GM19328 (cell line): ENCODE measurements around the gene MIDN.

Experiments used
- ATAC-seq: cut with Tn5 transposase; IDR thresholded peaks from one replicate; pipeline ENCODE4 v1.9.1; 2021; ENCODE audit warnings: mild to moderate bottlenecking, moderate library complexity; ENCODE audit not compliant: unreplicated experiment

Gene MIDN

DNA sequence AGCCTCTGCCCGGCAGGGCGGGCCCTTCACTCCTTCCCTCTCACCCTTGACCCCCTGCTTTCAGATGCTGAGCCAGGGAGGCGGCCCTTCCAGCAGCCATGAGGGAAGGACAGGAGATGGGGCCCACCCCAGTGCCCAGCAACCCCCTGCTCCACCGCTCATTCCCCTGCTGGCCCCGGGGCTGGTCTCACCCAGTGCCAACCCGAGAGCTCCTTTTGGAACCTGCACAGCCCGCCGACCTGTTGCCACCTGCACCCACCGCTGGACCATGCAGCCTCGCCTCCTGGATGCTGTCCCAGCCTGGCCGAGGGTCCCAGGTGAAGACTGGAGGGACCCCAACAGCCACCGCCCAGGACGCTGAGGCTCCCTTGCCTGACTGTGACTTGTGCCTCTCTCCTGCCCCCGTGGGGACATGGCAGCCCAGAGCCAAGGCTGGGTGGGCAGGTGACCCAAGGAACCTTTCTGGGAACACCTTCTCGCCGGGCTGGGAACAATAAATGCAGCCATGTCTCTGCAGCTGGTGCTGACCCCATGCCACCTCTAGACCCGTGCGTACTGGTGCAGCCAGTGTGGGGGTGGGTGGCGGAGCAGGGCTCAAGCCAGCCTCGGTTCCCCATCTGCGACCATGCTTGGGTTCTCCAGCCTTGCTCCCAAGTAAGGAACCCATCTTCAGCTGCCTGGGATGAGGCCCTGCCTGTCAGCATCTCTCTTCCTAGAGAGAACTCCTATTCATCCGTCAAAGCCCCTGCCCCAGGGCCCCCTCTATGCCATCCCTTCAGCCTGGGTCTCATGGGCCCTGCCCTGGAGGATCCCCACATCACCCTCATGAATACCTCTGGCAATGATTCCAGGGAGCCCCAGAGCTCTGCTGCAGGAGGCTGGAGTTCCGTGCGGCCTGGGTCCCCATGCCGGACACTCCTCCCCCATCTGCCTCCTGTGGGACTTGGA lies 30.6 kb downstream of the MIDN start:
- ATAC-seq = no peak

DNA sequence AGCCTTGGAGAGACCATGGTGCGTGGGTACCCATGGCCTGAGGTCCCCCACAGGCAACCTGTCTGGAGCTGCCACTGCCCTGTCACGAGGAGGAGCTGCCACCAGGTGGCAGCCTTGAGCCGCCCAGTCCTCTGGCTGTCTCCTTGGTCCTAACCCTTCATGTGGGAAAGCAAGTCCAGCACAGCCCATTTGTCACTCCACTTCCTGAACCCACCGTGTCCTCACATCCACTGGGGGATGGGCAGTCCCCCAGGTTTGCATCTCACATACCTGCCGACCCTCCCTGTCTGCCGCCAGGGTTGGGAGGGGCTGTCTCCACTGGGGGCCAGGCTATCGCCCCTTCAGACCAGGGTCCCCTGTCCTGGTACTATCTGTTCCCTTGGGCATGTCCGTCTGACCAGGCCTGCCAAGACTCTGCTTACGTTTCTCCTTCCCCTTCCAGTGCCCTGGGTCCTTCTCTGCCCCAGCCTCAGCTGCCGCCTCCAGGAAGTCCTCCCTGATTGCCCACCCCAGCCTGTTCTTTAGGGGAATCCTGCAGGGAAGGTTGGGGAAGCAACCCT lies 31.5 kb downstream of the MIDN start:
- ATAC-seq = no peak

DNA sequence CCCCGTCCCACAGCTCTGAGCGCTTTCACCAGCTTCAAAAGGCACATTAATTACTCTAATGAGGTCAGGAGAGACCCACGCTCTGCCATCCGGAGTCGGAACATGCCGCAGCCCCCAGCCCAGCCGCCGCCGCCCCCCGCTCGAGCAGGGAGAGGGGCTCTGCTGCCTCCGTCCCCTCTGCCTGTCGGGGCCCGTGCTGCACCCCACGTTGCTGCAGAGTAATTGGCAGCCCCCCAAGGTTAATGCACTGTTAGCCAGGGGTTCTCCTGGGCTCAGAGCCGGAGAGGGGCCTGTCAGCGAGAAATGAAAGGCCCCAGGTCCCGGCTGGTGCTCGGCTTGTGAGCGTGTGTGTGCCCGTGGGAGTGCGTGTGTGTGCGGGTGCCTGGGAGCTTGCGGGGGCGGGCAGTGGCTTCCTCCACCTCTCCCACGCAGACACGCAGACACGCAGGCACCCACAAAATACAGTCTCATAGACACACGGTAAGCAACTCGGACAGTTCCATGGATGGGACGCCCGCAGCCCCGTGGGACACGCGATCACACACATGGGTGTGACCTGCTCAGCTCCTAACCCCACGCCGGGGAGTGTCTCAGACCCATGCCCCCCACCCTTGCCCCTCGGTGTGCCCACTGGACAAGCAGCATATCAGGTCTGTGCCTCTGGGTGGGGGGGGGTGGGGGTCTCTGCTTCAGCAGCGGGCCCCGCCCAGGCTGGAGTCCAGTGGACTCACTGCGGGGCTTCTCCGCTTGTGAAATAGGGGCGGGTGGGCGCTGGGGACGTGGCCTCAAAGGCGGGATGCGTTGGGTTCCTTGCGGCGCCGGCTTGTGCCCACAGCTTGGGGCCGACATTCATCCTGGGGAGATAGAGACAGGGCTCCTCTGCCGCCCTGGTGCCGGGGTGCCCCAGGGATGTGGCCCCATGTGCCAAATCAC lies 32.5 kb downstream of the MIDN start:
- ATAC-seq = no peak

DNA sequence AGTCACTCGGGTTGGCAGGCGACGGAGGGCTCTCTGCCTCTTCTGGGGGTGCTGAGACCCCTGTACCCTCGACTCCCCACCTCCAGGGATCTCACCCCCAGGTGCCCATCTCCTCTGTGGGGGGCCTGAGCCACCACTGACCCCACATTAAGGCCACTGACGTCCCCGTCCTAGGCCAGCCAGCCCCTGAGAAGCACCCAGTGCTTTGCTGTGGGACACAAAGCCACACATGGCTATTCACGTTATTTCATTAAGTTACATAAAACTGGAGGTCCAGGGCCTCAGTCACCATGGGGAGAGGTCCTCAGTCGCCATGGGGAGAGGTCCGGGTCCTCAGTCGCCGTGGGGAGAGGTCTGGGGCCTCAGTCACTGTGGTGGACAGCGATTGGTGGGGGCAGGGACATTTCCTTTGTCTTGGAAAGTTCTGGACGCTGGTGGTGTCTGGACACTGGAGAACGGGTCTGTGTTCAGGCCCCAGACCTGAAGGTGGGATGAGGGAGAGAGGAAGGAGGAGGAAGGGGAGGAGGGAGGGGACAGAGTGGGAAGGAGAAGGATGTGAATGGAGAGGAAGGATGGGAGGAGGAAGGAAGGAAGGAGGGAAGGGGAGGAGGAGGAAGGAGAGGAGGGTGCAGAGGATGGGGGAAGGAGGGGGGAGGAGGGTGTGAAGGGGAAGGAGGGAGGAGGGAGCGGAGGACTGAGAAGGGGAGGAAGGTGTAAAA lies 33.3 kb downstream of the MIDN start:
- no peak for ATAC-seq

DNA sequence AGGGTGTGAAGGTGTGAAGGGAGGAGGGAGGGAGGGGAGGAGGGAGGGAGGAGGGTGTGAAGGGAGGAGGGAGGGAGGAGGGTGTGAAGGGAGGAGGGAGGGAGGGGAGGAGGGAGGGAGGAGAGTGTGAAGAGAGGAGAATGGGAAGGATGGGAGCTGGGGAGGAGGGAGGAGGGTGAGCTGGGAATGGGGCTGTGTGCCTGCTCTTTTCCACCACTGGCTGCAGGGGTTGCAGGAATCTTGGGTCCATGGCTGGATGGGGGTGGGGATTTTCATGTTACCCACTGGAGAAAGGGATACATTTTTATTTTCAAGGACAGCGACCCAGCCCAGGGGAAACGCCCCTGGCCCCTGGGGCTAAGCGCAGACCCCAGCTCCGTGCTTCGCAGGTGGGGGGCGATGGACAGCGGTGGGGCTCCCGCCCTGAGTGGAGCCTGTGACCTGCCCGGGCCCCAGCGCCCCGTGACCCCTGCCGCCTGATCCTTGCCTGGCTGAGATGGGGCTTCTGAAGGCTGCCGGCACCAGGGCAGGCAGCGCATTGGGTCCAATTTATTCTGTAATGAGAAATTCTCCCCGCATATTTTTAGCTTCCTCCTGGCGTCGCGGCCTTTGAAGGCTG lies 34.3 kb downstream of the MIDN start:
- no peak for ATAC-seq

DNA sequence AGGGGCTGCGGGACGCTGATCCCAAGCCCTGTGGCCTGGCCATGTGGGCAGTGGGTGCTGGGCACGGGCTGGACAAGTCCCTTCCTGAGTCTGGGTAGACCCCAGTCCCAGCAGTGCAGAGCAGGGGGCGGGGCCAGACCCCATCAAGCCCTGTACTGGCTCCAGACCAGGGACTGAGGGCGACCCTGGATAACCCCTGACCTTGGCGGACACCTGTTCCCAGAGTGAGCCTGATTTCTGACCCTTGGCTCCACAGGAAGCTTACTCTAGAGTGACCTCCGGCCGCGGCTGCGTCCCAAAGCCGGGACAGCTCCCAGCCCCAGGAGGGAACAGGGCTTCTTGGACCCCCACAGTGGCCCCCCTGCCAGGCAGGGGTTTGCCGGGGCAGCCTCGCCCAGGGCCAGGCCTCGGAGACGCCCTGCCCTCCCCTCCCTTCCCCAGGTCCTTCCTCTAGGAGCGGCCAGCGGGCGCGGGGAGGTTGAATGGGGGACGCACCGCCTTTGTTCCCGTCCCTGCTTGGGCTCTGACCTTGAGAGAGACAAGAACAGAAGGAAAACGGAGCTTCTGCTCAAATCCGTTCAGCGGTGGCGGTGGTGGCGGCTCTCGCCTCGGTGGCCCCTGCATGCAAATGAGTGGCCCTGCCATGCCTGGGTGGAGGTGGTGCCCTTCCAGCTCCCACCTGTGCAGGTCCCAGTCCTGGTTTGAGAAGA lies 35.0 kb downstream of the MIDN start:
- no peak for ATAC-seq

DNA sequence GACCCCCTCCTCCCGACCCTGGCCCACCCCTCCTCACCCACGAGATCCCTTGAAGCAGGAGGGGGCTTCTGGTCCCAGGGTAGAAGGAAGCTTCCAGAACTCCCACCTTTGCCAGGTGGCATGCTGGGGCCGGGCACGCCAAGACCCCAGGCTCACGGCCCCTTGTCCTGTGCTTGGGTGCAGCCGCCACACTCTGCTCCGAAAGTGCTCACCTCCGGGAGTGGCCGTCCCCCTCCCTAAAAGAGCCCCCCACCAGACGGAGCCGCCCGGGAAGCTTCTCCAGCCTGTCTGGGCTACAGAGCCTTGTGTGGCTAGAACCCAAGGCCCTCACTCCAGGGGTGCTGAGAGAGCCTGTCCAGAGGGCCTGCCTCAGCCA lies 35.5 kb downstream of the MIDN start:
- no peak for ATAC-seq

DNA sequence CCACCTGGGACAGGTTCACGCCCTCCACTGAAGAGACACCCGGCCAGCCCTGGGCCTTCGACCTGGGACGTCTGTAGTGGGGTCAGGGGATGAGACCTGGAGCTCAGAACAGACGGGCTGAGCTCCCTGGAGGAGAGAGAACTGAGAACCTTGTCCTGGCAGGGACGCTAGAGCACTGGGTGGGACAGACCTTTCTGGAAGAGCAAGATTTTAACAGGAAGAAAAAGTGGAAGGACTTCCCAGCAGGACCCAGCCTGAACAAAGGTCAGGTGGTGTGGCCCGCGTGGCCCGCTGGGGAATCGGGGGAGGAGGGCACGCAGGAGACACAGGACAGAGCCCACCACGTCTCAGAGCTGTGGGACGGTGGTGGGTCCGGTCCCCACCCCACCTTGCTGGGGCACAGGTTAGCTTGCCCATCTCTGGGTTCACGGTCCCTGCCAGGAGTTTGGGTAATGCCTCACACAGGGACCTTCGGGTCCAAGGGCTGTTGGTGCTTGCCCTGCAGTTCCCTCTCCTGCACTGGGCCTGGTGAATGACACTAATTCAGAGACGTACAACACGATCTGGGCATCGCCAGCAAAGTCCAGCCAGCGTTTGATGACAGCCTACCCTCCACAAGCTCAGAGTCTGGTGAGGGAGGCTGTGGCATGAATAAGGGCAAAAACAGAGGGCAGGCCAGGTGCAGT lies 36.1 kb downstream of the MIDN start:
- no peak for ATAC-seq

DNA sequence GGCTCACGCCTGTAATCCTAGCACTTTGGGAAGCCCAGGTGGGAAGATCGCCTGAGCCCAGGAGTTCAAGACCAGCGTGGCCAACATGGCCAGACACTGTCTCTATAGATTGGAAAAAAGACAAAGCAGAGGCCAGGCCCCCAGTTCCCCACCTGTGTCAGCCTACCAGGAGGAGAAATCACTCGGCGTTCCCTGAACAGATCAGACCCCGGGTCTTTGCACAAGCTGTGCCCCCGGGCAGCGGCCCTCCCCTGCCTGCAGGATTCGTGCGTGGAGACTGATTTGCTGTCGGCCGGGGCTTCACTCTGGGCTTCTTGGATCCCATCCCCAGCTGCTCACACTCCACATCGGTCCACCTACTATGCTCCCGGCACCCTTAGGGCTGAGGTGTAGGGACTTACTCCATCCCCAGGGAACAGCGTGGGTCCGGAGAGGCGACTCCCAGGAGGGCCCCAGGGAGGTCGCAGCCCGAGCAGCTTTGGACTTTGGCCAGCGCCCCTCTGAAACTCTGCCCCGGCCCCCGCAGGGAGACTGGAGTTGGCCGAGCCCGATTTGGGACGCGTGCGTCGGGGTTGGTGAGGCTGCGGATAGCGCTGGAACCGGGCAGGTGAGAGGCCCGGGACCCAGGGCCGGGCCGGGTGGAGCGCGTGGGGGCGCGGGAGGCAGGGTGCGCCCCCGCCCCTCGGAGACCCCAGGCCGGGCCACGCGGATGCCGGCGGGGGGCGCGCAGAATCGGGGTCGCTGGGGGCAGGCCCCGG lies 36.8 kb downstream of the MIDN start:
- no peak for ATAC-seq

DNA sequence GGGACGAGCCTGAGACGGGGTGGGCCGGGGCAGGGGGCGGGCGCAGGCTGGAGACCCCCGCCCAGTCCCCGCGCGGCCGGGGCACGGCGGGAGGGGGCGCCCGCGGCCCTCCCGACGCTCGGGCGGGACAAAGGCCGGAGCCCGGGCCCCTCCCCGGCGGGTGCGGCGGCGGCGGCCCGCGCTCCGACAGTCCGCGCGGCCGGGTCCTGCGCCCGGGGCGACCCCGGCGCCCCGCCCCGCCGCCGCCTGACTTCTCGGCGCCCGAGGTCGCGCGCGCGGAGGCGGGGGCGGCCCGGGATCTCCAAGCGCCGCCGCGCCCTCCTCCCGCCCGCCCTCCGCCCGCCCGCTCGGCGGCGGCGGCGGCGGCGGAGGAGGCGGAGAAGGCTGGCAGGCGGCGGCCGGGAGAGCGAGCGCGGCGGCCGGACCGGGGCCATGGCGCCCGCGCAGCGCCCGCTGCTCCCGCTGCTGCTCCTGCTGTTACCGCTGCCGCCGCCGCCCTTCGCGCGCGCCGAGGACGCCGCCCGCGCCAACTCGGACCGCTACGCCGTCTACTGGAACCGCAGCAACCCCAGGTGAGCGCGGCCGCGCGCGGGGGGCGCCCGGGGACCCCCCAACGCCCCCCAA lies 37.5 kb downstream of the MIDN start, which contains the start of gene EFNA2:
Gene EFNA2 (plus strand): TSS at position 137 of the 624 bp plus-strand sequence. CDS start 296 bp downstream, at position 433.
- ATAC-seq = no peak

DNA sequence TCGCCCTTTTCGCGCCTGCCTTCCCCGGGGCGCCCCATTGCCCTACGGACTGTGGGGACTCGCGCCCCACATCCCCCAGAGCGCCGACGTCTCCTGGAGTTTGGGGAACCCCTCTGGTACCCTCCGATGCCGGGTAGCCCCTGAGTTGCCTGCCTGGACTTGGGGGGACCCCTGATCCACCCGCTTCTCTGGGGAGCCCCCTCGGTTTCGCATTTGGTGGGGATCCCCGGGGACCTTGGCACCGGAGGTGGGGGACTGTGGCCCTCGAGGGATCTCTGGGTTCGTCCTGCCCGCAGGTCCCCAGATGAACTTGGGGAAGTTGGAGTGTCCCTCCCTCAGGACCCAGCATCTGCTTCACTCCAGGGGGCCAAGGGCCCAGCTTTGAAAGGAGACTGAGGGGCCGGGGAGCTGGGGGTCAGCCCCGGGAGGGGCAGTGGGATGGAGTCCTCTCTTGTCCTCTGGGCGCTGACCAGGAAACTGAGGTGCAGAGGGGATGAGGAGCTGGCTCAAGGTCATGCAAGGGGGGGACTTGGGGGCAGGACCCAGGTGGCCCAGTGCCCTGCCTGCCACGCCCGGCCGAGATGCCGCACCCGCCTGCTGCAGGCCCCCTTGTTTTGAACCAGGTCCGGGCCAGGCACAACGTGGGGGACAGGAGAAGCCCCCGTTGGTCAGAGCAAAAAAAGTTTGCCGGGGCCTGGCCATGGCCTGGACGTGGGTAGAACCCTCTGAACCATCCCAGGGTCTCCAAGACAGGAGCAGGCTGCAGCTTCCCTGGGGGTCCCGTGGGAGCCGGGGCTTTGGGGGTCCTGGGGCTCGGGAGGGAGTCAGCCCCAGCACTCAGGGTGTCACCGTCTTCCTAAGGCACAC lies 38.3 kb downstream of the MIDN start:
- no peak for ATAC-seq

DNA sequence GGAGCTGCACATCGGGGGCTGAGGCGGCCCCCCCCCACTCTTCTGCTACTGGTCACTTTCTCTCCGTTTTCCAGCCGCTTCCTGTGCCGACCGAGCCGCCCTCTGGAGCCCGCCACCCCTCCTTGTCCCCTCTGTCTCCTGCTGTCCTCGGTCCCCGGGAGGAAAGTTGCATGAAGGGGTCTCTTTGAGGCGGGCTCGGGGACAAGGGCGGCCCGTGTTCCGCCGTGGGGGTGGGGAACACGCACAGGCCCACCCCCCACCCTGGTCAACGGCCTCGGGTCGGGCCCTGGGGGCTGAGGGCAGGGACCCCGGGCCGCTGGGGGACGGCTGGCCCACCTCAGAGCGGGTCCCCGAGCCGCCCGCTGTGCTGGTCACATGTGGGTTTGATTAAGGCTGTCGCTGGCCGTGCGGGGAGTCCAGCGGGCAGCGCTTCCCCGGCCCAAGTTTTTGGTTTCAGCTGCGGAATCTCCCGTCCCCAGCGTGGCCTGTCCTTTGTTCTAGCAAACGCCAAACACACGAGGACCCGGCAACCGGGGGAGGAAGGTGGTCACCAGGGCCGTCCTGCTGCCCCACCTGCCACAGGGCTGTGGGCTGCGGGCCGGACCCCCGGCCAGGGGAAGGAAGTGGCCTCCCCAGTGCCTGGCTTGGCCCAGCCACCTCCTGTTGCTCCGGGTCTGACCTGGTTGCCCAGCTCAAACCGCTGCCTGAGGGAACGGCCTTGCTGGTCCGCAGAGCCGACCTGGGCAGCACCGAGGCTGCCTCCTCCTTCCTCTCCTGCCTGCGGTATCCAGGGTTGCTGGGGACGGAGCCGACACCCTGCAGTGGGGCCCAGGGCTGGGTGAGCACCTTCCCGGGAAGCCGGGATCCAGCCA lies 39.2 kb downstream of the MIDN start:
- no peak for ATAC-seq

DNA sequence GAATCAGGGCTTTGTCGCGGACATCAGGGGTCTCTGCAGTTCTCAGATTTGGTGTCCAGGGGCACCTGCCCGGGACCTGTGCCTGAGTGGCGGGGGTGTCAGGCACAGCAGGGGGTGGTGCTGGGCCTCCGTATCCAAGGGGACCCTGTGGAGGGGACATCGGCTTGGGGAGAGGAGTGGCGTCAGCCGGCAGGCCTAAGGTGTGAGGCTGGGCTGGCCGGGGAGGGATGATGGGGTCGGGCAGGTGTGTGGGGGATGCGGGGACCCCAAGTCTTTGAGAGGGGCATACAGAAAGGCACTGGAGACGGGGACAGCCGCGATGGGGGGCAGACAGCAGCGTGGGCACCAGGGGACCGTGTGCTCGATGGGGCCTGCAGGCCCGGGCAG lies 39.8 kb downstream of the MIDN start:
- no peak for ATAC-seq

DNA sequence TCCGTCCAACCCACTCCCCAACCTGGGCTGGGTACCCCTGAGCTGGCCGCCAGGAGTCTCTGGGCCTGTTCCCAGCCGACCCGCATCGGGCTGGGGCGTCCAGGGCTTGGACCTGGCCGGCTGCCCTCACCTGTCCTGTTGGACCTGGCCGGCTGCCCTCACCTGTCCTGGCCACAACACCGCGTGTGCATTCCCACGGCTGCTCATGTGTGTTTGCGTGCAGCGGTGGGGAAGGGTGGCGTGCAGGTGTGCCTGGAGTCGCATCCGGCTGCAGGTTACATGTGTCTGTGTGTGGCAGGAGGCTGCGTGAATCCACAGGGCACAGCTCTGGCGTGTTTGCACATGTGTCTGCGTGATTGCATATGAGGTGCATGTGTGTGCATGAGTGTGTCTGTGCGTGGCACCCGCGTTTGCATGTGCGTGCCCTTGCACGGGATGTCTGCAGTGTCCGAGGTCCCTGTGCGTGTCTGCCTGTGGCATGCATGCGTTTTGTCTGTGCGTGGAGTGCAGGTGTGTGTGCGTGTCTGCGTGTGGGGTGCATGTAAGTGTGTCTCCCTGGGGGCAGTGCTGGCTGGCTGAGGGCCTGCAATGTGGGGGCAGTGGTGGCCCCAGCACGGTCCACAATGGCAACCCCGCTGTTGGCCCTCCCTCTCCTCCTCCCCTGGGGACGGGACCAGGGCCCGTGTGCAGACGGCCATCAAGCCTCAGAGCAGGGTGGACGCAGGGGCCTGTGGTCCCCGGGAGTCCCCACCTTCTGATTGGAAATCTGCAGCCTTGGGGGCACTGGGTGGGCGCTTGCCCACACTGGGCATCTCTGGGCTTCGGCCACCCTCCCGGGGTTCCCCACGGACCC lies 40.7 kb downstream of the MIDN start:
- ATAC-seq = no peak

DNA sequence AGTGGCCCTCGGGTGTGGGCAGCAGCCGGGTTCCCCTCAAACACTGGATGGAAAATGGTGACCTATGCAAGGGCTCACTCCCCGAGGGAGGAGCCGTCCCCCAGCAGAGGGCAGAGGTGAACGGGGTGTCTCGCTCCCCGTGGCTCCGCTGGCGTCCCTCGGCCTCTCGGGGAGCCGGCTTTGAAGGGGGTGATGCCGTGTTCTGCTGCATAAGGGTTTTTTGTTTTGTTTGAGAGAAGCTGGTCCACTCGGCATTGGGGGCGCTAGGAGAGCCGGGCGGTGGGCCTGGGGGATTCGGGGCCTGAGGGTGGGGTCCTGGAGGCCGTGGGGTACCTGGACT lies 41.3 kb downstream of the MIDN start:
- no peak for ATAC-seq
